ENCODE measurements around the gene SLC28A2.
"Not testable (repeated sequence)": the region's sequence is repeated elsewhere in the genome, so short reads cannot be mapped to it uniquely, and the experiment has no call there.

The SLC28A2 gene

DNA sequence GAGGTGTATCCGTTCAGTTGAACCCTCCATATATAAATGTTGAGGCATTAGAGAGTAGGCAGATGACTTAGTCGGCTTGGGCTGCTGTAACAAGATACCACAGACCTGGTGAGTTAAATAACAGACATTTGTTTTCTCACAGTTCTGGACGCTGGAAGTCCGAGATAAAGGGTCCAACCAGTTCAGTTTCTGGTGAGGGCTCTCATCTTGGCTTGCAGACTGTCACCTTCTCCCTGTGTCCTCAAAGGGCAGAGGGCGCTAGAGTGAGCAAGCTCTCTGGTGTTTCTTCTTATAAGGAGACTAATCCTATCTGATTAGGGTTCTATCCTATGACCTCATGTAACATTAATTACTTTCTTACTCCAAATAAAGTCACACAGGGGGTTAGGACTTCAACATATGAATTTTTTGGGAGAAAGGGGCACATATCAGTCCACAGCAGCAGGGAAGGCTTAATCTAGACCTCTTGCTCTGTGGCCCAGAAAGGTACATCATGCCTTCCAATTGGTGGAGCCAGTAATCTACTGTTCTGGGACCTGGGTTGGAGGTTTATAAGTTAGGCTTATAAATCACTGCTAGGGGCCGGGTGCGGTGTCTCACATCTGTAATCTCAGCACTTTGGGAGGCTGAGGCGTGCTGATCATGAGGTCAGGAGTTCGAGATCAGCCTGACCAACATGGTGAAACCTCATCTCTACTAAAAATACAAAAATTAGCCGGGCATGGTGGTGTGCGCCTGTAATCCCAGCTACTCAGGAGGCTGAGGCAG, 26.3 kb upstream of the SLC28A2 start:
- no peak for DNase-seq (ENCODE audit: low read depth)
- TF ChIP-seq, protein P1, sequence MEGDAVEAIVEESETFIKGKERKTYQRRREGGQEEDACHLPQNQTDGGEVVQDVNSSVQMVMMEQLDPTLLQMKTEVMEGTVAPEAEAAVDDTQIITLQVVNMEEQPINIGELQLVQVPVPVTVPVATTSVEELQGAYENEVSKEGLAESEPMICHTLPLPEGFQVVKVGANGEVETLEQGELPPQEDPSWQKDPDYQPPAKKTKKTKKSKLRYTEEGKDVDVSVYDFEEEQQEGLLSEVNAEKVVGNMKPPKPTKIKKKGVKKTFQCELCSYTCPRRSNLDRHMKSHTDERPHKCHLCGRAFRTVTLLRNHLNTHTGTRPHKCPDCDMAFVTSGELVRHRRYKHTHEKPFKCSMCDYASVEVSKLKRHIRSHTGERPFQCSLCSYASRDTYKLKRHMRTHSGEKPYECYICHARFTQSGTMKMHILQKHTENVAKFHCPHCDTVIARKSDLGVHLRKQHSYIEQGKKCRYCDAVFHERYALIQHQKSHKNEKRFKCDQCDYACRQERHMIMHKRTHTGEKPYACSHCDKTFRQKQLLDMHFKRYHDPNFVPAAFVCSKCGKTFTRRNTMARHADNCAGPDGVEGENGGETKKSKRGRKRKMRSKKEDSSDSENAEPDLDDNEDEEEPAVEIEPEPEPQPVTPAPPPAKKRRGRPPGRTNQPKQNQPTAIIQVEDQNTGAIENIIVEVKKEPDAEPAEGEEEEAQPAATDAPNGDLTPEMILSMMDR (IDR thresholded peaks at IDR 0.05; ENCODE audit: low read depth, low read length, missing control alignments): no peak
- no peak overlapping the region for H3K4me3 ChIP-seq (ENCODE audit: low read depth, low read length)

GRCh38 chr15:45228931-45229330, 23.1 kb upstream of the SLC28A2 start:
- no peak for DNase-seq (ENCODE audit: low read depth)
- TF ChIP-seq, protein P1 (IDR thresholded peaks at IDR 0.05; ENCODE audit: low read depth, low read length, missing control alignments): no peak

DNA sequence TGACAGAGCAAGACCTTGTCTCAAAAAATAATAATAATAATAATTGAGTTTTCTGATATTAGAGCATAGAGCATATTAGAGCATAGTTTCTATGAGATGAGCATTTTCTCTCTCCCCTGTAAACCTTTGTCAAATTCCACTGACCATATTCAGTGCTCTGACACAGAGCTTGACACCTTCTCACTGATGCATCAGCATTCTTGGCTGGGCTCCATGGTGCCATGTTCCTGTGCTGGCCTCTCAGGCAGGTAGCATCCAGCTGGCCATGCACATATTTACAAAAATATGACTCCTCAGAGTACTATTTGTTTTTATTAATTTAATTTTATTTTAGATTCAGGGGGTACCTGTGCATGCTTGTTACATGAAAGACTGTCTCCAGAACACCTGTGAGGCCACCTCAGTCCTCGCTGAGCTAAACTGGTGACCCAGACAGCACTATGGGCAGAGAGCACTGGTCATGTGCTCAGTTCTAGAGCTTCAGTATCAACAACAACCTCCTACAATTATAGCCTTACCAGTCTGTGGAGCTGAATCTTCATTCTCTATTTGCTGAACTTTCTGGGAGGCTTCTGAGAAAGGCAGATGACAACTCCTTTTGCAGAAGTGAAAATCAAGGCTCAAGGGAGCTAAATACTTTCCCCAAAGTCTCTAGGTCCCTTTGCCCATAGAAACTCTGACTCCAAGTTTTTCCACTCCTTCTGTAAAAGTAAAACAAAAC, 21.6 kb upstream of the SLC28A2 start:
- no peak overlapping the region for H3K4me3 ChIP-seq (ENCODE audit: low read depth, low read length)
- TF ChIP-seq, protein P1 (IDR thresholded peaks at IDR 0.05; ENCODE audit: low read depth, low read length, missing control alignments): no peak
- DNase-seq (ENCODE audit: low read depth): no peak

More at GRCh38 chr15:45228931-45229330, 23.1 kb upstream of the SLC28A2 start:
- no peak overlapping the region for H3K4me3 ChIP-seq (ENCODE audit: low read depth, low read length)

GRCh38 chr15:45231132-45231531, 20.9 kb upstream of the SLC28A2 start:
- H3K4me3 ChIP-seq (ENCODE audit: low read depth, low read length): no peak overlapping the region
- no peak for DNase-seq (ENCODE audit: low read depth)
- TF ChIP-seq, protein P1 (IDR thresholded peaks at IDR 0.05; ENCODE audit: low read depth, low read length, missing control alignments): no peak

- no peak overlapping the region for H3K4me3 ChIP-seq (ENCODE audit: low read depth, low read length)
- DNase-seq (ENCODE audit: low read depth): no peak
- TF ChIP-seq, protein P1 (IDR thresholded peaks at IDR 0.05; ENCODE audit: low read depth, low read length, missing control alignments): no peak
Measured at GRCh38 chr15:45231864-45232562, 20.0 kb upstream of the SLC28A2 start.

DNA sequence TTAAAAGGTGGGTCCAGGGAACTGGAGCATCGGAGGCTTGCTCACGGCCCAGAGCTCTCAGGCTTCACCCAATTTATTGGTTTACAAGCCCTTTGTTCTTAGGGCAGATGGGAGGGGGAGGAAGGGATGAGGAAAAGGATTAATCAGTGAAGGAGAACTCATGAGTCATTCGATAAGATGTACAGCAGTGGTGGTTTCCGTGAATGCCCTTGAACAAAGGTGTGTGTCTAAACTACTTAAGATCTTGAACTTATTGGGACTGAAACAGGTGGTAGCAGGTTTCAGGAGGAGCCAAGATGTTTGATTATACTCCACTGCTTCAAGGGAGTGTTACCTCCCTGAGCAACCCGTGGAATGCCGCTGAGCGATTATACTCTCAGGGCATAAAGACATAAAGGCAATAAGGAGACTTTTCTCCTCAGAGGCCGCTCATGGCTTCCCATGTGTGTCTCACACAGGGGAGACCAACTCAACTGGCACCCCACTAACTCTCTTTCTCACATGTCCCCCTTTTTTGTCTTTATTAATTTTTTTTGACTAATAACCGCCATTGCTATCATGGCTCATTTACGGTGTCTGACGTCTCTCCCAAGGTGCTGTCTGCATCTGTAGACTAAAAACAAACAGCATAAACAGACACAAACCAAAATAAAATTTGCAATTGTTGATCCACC, 17.3 kb upstream of the SLC28A2 start:
- no peak overlapping the region for H3K4me3 ChIP-seq (ENCODE audit: low read depth, low read length)
- DNase-seq (ENCODE audit: low read depth): no peak
- TF ChIP-seq, protein P1 (IDR thresholded peaks at IDR 0.05; ENCODE audit: low read depth, low read length, missing control alignments): no peak

DNA sequence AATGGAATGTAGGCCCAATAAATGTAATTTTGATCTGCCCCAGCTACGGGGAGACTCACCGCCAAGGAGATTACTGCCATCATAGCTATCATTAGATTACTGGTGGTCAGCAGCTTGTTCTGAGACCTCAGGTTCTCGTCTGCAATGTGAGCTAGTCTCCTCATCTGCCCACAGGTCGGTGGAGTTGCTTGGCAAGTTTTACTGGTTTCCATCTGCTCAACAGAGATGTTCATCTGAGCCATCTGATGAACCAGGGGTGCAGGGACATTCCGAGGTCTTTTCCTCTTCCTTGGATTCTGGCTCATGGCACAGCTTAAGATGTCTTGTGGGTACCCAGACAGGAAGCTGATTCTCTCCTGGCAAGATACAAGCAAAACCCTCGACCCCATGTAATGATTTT, 15.2 kb upstream of the SLC28A2 start:
- DNase-seq (ENCODE audit: low read depth); H3K4me3 ChIP-seq (ENCODE audit: low read depth, low read length): not testable (repeated sequence)

All from GM12864 (cell line).